NCI-H510A (cell line): ENCODE results near the gene SLC27A1.
"Not testable (repeated sequence)": the region's sequence is repeated elsewhere in the genome, so short reads cannot be mapped to it uniquely, and the experiment has no call there.

ENCODE experiments used
- DNase-seq: peaks from one replicate; lab custom pipeline; 2025; lab: John Stamatoyannopoulos, UW

The SLC27A1 gene

DNA sequence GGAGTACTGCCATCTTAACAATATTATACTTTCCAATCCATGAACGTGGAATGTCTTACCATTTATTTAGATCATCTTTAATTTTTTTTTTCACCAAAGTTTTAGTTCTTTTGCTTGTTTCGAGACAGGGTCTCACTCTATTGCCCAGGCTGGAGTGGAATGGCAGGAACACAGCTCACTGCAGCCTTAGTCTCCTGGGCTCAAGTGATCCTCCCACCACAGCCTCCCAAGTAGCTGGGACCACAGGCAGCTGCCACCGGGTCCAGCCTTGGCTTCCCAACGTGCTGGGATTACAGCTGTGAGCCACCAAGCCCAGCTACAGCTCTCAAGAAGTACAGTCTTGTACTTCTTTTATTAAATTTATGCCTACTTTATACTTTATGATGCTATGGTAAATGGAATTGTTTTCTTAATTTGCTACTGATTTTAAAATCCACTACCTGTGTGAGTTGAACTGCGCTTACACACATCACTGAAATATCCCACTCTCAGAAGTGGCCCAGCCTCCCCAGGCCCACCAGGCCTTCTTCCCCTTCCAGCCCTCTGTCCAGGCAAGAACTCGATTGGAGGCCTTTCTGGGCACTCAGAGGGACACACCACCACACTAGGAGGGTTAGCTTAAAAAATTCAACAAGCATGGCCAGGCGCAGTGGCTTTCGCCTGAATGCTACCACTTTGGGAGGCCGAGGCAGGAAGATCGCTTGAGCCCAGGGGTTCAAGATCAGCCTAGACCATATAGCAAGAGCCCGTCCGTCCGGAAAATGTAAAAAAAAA is 40.1 kb downstream of the SLC27A1 start:
- DNase-seq = no peak

DNA sequence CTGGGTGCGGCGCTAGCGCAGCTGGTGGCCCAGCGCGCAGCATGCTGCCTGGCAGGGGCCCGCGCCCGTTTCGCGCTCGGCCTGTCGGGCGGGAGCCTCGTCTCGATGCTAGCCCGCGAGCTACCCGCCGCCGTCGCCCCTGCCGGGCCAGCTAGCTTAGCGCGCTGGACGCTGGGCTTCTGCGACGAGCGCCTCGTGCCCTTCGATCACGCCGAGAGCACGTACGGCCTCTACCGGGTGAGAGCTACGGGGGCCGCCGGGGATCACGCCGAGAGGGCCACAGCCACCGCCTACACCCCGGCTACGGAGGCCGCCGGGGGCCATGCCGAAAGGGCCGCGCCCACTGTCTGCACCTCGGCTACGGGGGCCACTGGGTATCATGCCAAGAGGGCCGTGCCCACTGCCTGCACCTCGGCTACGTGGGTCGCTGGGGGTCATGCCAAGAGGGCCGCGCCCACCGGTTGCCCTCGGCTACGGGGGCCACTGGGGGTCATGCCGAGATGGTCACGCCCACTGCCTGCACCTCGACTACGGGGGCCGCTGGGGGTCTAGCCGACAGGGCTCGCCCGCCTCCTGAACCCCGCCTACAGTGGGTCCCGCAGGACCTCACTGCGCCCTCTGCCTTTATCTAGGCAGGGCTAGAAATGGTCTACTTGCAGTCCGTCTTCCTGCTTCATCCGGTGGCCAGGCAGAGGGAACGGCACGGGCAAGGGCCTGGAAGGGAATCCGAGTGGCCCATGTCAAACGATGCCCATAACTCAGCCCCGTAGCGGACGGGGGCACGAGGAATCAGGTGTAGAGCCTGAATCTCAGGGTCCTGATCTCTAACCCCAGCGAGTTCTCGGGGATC is 41.6 kb downstream of the SLC27A1 start:
- DNase-seq = peak; percentile 84

DNA sequence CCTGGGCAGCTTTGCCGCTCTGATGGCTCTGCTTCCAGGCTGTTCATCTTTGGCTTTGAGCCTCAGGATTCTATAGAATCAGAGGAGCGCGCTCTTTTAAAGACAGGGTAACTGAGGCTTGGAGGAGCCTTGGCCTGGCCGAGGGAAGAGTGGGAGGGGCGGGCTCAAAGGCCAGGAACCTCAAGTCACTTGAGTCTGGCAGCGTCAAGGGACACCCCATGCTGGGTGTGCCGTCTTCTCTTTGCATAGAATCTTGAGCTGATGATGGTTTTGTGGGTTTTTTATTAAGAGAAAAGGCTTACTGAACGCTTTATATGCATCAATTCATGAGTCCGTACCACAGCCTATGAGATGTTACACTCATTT is 42.2 kb downstream of the SLC27A1 start:
- no peak for DNase-seq

DNA sequence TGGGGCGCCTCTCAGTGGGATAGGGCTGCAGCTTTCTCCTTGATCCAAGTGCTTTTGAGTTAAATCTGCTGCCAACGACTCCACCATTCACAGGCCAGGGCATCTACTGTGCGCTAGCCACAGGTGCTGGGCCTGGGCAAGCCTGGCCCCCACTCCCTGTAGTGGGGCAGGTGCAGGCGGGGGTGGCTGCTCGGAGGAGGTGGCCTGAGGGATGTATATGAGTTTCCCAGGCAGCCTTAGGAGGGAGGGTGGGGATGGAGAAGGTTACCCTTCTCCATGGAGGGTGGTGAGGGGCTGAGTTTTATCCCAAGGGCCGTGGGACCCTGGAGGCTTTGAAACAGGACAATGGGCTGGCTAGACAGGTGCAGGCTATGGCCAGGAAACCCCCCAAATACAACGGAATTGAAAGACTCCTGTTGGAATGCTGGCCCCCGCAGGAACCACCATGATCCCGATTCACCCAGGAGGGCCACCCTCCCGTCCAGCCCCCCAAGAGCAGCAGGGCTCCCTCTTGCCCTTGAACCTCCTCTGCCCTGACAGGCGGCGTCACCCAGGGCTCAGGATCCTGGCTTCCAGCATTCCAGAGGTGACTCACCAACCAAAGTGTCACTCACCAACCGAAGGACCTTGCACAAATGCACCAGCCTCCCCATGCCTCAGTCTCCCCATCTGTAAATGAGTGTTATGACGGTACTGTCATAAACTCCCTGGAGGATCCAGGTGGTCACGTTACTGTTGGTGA is 45.3 kb downstream of the SLC27A1 start:
- DNase-seq = no peak

DNA sequence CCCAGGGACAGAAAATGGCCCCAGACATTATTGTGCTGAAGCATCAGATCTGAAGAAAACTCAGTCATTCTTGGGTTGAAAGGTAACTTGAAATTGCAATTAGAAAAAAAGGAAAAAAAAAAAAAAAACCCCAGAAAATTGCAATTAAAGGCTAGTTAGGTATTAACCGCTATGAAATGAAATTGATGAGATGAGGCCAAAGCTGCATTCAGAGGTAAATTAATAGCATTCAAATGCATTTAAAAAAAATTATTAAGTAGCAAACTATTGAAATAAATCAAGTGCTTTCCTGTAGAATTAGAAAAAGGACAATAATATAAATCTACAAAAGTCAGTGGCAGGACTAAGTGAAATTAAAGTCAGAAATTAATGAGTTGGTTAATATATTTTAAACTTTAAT is 47.6 kb downstream of the SLC27A1 start:
- no peak for DNase-seq

DNA sequence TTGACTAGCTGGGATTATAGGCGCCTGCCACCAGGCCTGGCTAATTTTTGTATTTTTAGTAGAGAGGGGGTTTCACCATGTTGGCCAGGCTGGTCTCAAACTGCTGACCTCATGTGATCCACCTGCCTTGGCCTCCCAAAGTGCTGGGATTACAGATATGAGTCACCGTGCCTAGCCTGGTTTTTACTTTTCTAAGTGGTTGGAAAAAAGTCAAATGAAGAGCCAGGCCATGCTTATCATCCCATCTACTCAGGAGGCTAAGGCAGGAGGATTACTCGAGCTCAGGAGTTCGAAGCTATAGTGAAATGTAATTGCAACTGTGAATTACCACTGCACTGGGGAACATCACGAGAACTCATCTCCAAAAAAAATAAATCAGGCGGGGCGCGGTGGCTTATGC is 48.3 kb downstream of the SLC27A1 start:
- DNase-seq = not testable (repeated sequence)

DNA sequence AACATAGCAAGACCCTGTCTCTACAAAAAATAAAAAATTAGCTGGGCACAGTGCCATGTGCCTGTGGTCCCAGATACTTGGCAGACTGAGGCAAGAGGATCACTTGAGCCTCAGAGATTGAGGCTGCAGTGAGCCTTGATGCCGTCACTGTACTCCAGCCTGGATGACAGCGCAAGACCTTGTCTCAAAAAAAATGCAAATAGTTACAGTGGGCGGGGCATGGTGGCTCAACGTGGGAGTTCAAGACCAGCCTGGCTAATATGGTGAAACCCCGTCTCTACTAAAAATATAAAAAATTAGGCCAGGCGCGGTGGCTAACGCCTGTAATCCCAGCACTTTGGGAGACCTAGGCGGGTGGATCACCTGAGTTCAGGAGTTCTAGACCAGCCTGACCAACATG is 49.6 kb downstream of the SLC27A1 start:
- no peak for DNase-seq

DNA sequence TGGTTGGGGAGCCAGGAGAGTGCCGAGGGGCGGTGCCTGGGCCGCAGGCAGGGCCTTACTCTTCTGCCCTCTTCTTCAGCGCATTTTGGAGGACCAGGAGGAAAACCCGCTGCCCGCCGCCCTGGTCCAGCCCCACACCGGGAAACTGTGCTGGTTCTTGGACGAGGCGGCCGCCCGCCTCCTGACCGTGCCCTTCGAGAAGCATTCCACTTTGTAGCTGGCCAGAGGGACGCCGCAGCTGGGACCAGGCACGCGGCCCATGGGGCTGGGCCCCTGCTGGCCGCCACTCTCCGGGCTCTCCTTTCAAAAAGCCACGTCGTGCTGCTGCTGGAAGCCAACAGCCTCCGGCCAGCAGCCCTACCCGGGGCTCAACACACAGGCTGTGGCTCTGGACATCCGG is 50.5 kb downstream of the SLC27A1 start:
- no peak for DNase-seq

DNA sequence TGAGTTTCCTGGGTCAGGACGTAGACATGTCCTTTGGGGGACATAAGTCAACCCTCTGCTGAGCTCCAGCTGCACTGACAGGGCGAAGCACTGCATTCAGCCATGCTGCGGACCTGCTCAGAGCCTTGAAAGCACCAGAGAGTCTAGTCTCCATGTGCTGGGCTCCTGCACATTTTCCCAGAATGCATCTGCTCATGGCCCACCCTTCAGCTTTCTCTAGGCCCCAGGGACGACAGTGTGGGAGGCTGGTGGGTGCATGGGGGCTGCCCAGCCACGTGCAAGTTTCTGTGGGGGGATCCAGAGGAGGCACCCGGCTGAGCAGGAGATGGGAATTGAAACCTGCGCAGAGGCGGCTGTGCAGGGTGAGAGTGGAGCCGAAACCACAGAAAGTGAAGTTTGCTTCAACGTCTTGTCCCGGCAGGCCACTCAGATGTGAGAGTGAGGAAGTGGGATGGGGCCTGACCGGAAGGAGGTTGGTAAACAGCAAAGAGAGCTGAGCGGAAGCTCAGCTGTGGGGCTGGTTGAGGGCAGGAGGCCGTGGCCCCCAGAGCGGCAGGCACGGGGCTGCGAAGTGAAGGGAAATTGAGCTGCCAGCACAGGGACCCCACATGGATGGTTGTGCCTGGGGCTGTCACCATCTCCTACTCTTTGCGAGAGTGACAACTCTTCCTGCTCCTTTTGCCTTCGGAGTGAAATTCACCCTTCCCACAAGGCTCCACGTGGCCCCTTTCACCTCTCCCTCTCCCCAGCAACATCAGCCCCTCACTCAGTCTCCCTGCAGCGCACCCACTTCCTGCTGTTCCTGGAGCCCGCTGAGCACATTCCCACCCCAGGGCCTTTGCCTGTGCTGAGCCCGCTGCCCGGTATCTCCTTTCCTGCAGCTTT is 52.9 kb downstream of the SLC27A1 start:
- DNase-seq = no peak

DNA sequence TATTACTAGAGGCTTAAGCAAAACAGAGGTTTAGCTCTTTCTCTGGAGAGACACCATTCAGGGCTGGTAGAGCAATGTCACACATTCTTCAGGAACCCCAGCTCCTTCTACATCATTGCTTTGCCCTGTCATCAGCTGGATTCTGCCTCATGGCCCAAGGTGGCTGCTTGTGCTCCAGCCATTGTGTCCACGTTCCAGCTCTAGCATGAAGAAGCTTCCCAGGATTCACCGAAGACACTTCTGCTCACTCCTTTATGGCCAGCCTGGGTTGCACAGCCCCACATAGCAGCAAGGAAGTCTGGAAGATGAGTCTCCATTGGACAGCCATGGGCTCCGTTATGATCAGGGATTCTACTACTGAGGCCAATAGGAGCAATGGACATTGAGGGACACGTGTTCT is 54.3 kb downstream of the SLC27A1 start:
- no peak for DNase-seq

DNA sequence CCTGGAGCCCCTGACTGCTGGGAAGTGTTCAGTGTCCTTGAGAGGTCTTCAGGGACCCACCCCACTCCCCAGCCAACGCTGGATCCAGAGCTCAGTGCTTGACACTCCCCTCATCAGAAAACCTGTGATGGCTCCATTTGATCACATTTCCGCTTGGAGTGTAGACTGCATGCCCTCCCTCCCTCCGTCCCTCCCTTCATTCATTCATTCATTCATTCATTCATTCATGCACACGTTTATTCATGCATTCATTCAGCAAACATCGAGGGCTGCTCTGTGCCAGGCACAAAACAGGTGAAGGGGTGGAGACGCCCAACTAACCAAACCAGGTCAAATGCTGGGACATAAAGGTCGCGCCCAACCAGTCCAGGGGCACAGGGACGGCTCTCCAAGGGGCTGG is 54.8 kb downstream of the SLC27A1 start:
- DNase-seq = no peak

DNA sequence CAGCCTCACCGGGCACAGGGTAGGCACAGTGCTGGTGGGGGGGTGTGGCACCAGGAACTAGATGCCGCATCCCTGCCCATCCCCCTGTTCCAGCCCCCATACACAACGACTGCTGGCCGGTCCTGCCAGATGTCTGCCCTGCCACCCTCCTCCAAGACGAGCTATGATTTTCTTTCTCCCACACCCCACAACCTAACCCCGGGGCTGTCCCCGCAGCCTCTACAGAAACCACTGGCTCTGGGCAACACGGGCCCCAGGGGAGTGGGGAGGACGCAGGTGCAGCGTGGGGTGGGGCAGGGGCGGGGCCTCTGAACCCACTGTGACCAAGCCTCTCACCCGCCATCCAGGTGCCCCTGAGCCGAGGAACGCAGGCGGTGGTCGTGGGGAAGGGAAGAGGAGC is 56.6 kb downstream of the SLC27A1 start:
- no peak for DNase-seq

DNA sequence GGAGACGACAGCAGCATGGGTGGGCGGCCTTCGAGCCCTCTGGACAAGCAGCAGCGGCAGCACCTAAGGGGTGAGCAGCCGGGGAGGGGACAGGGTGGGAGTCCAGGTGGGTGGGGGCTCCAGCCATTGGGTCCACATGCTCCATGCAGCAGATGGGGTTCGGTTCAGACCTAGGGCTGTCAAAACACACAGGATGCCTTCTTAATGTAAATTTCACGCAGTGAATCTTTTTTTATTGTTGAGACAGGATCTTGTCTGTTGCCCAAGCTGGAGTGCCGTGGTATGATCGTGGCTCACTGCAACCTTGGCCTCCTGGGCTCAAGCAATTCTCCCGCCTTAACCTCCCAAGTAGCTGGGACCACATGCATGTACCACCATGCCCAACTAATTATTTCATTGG is 57.0 kb downstream of the SLC27A1 start:
- no peak for DNase-seq

DNA sequence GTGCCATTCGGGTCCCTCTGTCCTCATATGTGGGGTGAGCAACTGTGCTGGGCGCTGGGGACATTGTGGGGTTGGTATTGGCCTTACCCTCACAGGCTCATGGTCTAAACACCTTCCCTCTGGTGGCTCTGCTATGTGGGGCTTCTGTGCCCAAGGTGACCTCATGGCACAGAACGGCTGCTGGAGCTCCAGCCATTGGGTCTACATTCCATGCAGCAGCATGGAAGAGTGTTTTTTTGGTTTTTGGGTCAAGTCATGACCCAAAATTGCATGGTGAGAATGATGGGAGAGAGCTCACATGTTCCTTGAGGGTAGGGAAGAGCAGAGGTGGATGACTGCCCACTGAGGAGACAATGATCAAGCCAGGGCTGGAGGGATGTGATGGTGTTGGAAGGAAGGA is 58.3 kb downstream of the SLC27A1 start:
- DNase-seq = no peak

DNA sequence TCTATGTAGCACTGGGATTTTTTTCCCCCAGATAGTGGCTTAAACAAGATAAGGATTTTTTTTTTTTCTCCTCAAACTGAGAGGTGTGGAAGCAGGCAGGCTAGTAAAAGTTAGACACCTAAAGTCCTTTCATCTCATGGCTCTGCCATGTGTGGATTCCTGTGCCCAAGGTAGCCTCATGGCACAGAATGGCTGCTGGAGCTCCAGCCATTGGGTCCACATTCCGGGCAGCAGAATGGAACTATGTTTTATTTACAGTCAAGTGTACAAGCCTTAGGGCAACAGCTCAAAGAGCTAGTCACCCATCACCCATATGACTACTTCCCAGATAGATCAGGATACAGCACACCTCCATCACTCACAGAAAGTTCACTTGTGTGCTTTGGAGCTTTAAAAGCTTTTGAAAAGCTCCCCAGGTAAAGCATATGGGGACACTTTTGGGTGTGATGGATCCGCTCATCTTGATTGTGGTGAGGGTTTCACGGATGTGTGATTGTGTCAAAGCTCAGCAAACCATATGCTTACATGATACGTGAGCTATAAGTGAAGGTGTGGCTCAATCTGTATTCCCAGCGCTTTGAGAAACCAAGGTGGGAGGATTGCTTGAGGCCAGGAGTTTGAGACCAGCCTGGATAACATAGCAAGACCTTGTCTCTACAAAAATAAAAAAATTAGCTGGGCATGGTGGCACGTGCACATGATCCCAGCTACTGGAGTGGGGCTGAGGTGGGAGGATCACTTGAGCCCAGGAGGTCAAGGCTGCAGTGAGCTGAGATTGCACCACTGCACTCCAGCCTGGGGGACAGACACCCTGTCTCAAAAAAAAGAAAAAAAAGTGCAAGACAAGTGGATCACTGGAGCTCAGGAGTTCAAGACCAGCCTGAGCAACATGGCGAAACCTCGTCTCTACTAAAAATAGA is 59.2 kb downstream of the SLC27A1 start:
- DNase-seq = no peak

DNA sequence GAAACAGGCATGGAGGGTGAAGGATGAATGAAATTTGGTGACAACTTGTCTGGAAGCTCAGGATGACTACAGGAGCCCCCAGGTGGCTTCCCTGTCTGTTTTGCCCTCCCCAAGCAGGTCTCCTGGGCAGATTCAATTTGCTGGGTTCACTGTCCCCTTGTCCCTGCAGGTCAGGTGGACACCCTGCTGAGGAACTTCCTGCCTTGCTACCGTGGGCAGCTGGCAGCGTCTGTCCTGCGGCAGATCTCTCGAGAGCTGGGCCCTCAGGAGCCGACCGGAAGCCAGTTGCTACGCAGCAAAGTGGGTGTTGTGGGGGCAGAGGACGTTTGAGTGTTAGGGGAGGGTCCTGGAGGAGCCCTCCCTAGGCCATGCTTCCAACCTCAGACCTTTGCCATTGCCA is 60.3 kb downstream of the SLC27A1 start:
- peak; percentile 71 for DNase-seq

DNA sequence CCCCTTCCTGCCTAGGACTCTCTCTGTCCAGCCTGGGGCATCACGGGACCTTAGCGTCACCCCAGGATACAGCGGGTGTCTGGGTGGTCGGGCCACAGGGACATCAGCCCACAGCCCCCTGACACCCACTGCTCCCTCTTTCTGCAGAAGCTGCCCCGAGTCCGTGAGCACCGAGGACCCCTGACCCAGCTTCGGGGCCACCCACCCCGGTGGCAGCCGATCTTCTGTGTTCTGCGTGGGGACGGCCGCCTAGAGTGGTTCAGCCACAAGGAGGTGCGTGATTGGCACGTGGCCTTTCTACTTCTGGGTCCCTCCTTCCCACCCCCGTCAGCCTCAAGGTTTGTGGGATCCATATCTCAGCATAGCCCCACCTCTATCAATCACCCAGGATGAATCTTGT is 61.8 kb downstream of the SLC27A1 start:
- DNase-seq = no peak

DNA sequence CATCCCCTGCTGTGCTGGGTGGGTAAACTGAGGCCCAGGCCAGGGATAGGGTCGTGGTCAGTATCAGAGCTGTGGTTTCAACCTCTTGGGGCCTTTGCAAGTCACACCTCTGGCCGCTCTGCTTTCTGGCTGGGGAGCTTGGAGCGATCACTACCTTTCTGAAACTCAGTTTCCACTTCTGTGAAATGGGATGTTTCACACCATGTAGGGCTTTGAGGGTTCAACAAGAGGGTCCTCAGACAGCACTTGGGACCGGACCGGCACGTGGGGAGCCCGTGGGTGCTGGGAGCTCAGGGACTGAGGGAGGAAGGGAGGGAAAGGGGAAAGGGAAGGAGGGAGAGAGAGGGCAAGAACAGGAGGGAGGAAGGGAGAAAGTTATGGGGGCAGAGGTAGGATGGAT is 62.2 kb downstream of the SLC27A1 start:
- DNase-seq = no peak

DNA sequence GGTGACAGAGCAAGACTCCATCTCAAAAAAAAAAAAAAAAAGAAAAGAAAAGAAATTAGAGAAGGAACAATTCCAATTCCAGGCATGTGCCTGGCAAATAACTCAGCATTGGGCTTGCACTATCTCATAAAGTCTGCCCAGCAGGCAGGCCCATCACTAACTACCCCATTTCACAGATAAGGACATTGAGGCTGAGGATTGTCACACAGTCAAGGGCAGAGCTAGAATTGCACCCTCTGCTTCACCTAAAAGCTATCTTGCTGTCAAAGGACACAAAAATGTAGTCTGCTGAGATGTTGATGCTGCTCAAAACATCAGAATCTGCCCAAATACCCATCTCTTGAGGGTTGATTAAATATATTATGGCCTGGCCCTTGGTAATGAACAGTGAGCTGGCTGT is 64.4 kb downstream of the SLC27A1 start:
- no peak for DNase-seq

DNA sequence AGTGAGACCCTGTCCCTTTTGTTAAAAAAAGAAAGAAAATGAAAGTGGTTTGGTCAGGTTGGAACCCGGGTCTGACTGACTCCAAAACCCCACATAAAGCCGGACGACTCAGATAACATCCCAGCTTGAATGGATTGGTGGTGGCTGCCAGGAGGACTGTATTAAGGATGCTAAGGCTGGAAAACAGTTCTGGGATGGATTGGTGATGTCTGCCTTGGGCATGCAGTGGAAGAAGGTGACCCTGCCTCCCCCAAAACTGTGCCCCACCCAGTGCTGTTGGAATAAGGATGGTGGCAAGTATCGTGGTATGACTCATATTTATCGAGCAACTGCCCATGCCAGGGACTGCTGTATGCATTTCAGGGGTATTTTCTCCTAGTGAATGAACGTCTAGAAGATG is 66.6 kb downstream of the SLC27A1 start:
- no peak for DNase-seq
